ENCODE measurements around the gene VCY.
"Not testable (repeated sequence)": the region's sequence is repeated elsewhere in the genome, so short reads cannot be mapped to it uniquely, and the experiment has no call there.

VCY gene

GRCh38 chrY:13986373-13986772 is at the start of gene VCY:
VCY (minus strand) TSS chrY:13986473; CDS start chrY:13986440, 33 bp downstream.
- not testable (repeated sequence) for H3K36me3 Mint-ChIP-seq, H3K27me3 Mint-ChIP-seq, H3K9me3 Mint-ChIP-seq, H3K4me1 Mint-ChIP-seq, H3K4me3 Mint-ChIP-seq, H3K27ac Mint-ChIP-seq

DNA sequence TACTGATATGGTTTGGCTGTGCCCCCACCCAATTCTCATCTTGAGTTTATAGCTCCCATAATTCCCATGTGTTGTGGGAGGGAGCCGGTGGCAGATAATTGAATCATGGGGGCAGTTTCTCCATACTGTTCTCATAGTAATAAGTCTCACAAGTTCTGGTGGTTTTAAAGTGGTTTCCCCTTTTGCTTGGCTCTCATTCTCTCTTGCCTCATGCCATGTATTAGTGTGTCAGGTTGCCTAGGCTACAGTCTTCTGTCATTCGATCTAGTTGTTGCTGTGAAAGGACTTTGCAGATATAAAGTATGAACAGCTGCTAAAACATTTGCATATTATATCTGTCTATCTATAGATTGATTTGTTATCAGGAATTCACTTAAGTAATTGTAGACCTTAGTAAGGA is 44.1 kb upstream of the VCY start:
- H3K27ac Mint-ChIP-seq, H3K4me1 Mint-ChIP-seq, H3K27me3 Mint-ChIP-seq, H3K9me3 Mint-ChIP-seq, H3K36me3 Mint-ChIP-seq, H3K4me3 Mint-ChIP-seq: not testable (repeated sequence)

- not testable (repeated sequence) for H3K4me3 Mint-ChIP-seq, H3K27ac Mint-ChIP-seq, H3K36me3 Mint-ChIP-seq, H3K9me3 Mint-ChIP-seq, H3K27me3 Mint-ChIP-seq, H3K4me1 Mint-ChIP-seq
Measured at GRCh38 chrY:14011916-14012315, 25.6 kb upstream of the VCY start.

DNA sequence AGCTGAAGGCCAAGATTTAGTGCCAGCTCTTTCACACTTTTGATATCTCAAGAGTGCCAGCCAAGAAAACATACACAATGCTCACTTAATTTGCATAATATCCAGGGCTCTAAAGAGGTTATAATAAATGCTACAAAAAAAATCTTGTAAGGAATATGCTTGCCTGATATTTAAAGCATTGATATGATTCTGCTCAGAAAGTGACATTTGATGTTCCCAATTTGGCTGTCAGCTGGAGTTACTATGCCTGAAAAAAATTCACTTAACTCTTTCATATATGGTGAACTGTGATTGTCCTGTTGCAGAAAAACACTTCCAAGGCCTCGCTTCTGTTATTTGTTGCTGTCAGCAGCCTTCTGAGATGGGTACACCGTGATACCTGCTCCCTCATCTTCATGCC is 43.9 kb downstream of the VCY start:
- not testable (repeated sequence) for H3K9me3 Mint-ChIP-seq, H3K4me1 Mint-ChIP-seq, H3K27me3 Mint-ChIP-seq, H3K27ac Mint-ChIP-seq, H3K36me3 Mint-ChIP-seq, H3K4me3 Mint-ChIP-seq
